DND-41 (cell line): ENCODE measurements around the gene NTM.

Experiments
- CTCF ChIP-seq: IDR thresholded peaks from 2 replicates; pipeline ENCODE4 v1.5.1; 2012; ENCODE audit warnings: borderline replicate concordance, low read length, moderate library complexity, mild to moderate bottlenecking; ENCODE audit not compliant: poor library complexity, severe bottlenecking; ENCODE audit errors: extremely low read depth
- EZH2 ChIP-seq: IDR thresholded peaks from 3 replicates; pipeline ENCODE4 v1.6.1; 2012; ENCODE audit warnings: borderline replicate concordance, low read depth, mild to moderate bottlenecking, moderate library complexity, low read length, inconsistent platforms; ENCODE audit not compliant: severe bottlenecking

GRCh38 chr11:132330515-132330914 is 960.1 kb downstream of the NTM start:
- TF ChIP-seq CTCF (no peak), EZH2 (no peak)
